Measurements from ENCODE around the gene NBEAL2.

DNA sequence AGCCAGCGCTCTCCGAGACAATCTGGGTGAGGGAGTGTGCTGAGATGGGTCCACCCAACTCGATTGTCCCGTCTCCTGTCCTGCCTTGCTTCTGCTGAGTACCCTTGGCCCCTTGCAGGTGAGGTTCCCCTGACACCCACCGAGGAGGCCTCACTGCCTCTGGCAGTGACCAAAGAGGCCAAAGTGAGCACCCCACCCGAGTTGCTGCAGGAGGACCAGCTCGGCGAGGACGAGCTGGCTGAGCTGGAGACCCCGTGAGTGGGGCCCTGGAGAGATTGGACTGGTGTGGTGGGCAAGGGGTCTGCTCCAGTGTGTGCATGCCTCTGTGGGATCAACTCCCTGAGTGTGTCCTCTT lies 23.6 kb downstream of the NBEAL2 start:
- TF ChIP-seq, protein P1, sequence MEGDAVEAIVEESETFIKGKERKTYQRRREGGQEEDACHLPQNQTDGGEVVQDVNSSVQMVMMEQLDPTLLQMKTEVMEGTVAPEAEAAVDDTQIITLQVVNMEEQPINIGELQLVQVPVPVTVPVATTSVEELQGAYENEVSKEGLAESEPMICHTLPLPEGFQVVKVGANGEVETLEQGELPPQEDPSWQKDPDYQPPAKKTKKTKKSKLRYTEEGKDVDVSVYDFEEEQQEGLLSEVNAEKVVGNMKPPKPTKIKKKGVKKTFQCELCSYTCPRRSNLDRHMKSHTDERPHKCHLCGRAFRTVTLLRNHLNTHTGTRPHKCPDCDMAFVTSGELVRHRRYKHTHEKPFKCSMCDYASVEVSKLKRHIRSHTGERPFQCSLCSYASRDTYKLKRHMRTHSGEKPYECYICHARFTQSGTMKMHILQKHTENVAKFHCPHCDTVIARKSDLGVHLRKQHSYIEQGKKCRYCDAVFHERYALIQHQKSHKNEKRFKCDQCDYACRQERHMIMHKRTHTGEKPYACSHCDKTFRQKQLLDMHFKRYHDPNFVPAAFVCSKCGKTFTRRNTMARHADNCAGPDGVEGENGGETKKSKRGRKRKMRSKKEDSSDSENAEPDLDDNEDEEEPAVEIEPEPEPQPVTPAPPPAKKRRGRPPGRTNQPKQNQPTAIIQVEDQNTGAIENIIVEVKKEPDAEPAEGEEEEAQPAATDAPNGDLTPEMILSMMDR (IDR thresholded peaks at IDR 0.05): no peak
- TF ChIP-seq MYBL2 (CRISPR knock-in tag; IDR thresholded peaks at IDR 0.05): no peak
- no peak for TF ChIP-seq FOXJ3 (CRISPR knock-in tag; IDR thresholded peaks at IDR 0.05; ENCODE audit: borderline replicate concordance)
- TF ChIP-seq IRF2 (CRISPR knock-in tag; IDR thresholded peaks at IDR 0.05; ENCODE audit: borderline replicate concordance, low read depth): no peak
- TF ChIP-seq ATF1 (CRISPR knock-in tag; IDR thresholded peaks at IDR 0.05): no peak

All from WTC11 (cell line).